HG03469 (cell line): ENCODE data around the gene PSTPIP2.
"Not testable (repeated sequence)": the region's sequence is repeated elsewhere in the genome, so short reads cannot be mapped to it uniquely, and the experiment has no call there.

Source experiments
- ATAC-seq: cut with Tn5 transposase; IDR thresholded peaks from one replicate; pipeline ENCODE4 v1.9.1; 2021; ENCODE audit warnings: mild to moderate bottlenecking, moderate library complexity, moderate number of reproducible peaks; ENCODE audit not compliant: unreplicated experiment

Gene PSTPIP2

GRCh38 chr18:46037512-46038305 lies 34.4 kb downstream of the PSTPIP2 start:
- no peak for ATAC-seq

DNA sequence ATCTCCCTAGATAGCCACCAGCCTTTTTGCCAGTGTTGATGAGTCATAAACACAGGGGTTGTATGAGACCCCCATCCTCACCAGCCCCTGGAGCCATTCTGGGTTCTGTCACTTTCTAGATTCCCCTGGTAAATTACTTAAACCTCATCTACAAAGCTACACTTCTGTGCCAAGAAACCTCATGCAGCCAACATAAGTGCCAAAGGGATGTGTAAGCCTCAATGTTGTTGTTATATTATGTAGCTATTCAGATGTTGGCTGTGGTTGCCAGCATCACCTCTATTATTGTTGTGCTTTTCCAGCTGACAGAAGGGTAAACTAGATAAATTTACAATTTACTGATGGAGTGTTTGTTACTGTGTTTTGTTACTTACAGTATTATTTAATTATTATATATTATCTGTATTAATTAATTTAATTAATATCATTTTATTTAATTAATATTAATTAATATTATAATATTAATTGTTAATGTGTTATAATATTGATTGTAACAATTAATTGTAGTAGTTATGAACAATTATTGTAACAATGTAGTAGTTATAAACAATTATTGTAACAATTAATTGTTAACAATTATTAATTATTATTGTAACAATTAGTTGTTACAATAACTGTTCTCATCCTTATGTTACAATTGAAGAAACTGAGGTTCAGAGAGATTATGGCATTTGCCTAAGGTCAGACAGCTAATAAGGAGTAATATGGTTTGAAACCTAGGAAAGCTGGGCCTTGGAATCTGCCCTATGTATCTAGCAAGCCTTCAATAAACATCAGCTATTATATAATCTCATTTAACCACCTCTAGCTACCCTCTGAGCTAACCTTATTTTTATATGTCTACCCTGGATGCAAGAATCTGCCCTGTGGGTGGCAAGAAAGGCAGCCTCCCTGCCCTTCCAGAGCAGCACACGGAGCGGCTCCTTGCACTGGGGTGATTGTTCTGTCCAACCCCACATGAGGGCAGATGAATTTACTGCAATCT lies 36.1 kb downstream of the PSTPIP2 start:
- no peak for ATAC-seq

GRCh38 chr18:46034230-46034629 lies 37.8 kb downstream of the PSTPIP2 start:
- ATAC-seq = no peak

GRCh38 chr18:46031741-46032140 lies 40.3 kb downstream of the PSTPIP2 start:
- no peak for ATAC-seq

DNA sequence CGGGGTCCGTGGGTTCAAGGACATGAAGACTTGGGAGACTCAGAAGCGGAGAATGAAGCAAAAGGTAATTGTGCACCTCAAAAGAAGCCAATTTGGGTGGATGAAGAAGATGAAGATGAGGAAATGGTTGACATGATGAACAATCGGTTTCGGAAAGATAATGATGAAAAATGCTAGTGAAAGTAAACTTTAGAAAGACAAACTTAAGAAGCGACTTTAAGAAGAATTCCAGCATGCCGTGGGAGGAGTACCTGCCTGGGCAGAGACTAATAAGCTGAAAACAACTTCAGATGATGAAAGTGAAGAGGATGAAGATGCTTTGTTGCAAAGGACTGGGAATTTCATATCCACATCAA lies 43.5 kb downstream of the PSTPIP2 start:
- no peak for ATAC-seq

GRCh38 chr18:46019936-46020335 lies 52.1 kb downstream of the PSTPIP2 start:
- no peak for ATAC-seq

DNA sequence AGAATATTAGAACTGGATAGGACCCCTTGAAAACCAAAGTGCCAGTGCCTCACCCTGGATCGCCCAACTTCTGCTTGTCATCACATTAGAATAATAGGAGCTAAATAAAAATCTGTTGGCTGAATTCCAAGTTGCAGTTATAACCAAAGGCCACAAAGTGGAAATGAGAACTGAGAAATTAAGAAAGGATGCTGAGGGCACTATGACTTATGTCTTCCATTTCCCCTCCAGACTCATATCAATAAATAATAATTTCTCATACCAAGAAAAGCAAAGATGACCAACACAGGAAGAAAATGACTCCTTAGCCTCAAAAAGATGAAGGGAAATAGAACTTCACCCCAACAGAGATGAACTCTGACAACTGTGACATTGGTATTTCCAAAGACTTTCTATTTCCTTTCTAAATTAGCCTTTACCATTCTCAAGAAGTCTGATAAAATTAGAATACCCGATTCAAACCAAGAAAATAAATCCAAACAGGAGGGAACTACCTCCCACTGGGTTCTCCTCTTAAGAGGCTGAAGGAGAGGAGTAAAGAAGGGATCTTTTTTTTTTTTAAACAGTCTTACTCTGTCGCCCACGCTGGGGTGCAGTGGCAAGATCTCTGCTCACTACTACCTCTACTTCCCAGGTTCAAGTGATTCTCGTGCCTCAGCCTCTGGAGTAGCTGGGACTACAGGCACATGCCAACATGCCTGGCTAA lies 58.4 kb downstream of the PSTPIP2 start:
- ATAC-seq = peak; percentile 66

GRCh38 chr18:46010676-46011075 lies 61.4 kb downstream of the PSTPIP2 start:
- no peak for ATAC-seq

- no peak for ATAC-seq
Observed at GRCh38 chr18:46010050-46010449, 62.0 kb downstream of the PSTPIP2 start.

GRCh38 chr18:46009125-46009840 lies 62.8 kb downstream of the PSTPIP2 start:
- ATAC-seq = no peak

- ATAC-seq = no peak
Observed at GRCh38 chr18:46008531-46008930, 63.5 kb downstream of the PSTPIP2 start.

DNA sequence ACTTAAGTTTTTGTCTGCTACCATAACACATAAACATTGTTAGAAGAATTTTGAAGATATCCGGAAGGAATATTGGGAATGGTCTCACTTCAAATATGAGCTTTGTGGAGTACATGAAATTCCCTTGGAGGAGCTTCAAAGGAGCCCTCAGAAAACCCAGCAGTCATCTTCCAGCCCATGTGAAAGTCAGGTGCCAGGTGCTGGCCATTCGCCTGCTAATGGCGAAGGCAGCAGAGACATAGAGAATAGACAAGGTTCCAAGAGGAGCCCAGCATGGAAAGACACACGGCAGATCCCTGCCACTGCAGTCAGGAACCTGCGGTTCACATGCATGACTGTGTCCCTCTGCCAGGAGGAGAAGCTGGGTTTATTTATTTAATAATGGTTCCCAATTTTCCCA lies 64.9 kb downstream of the PSTPIP2 start:
- no peak for ATAC-seq

DNA sequence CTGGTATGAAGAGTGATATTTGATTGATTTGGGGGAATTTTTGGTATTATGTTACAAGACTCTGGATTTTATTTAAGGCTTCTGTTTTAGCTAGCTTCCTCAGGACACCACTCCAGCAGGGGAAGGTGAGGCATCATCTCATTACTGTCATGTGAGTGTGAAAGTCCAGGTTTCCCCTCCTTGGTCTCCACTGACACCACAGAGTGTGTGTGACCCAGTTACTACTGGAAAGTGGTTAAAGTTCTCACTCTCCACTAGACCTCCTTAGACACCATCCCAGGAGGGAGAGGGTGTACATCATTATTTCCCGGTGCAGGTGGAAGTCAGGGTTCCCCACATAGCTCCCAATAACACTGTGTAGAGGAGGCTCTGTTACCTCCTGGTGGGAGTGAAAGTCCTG lies 69.1 kb downstream of the PSTPIP2 start:
- no peak for ATAC-seq

DNA sequence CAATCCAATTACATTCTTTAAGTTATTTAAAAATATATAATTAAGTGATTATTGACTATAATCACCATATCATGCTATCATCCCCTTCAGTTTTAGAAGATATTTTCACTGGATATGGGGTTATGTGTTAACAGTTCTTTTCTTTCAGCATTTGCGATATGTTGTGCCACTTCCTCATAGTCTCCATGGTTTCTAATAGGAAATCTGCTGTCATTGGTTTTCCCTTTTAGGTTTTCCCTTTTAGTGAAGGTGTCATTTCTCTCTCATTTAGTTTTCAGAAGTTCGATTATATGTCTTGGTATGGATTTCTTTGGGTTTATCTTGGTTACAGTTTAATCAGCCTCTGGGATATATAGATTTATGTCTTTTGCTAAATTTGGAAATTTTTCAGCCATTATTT lies 70.2 kb downstream of the PSTPIP2 start:
- ATAC-seq = no peak

GRCh38 chr18:46001074-46001473 lies 71.0 kb downstream of the PSTPIP2 start:
- ATAC-seq = no peak

DNA sequence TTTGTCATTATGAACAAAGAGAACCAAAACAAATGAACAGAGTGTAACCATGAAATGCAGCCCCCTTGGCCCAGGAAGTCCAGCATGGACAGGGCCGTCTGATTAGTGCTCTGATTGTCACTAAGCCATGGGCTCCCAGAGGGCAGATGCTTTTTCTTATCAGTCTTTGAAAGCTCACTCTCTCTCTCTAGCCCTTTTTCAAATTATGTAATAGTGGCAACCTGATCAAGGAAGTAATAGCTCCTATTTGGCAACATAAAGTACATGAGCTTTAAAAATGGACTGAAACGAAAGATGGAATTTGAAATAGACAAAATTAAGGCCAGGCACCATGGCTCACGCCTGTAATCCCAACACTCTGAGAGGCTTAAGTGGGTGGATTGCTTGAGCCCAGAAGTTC lies 72.5 kb downstream of the PSTPIP2 start:
- ATAC-seq = no peak

GRCh38 chr18:45998244-45998643 lies 73.8 kb downstream of the PSTPIP2 start:
- ATAC-seq = no peak

- no peak for ATAC-seq
Observed at GRCh38 chr18:45997700-45998151, 74.3 kb downstream of the PSTPIP2 start.

- no peak for ATAC-seq
Observed at GRCh38 chr18:45995461-45995860, 76.6 kb downstream of the PSTPIP2 start.

- ATAC-seq = no peak
Observed at GRCh38 chr18:45993438-45993837, 78.6 kb downstream of the PSTPIP2 start.

DNA sequence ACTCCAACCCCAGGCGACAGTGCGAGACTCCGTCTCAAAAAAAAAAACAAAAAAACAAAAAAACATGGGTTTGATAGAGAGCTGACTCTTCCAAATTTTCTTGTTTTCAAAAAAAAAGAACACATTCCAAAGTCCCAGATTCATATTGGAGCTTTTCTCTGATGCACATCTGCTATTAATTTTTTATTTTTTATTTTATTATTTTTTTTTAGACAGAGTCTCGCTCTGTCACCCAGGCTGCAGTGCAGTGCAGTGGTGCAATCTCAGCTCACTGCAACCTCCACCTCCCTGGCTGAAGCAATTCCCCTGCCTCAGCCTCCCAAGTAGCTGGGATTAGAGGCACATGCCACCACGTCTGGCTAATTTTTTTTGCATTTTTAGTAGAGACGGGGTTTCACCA lies 79.5 kb downstream of the PSTPIP2 start:
- ATAC-seq = not testable (repeated sequence)
